ENCODE measurements around the gene MTHFSD. TPM values are rescaled to one million over a fixed set of nuclear protein-coding genes. Genes with fewer than 3 reads are reported as not detected.

The MTHFSD gene
- total and polyA plus RNA-seq, 10 donors: 9.1 to 32.1 (median 18.0) TPM

DNA sequence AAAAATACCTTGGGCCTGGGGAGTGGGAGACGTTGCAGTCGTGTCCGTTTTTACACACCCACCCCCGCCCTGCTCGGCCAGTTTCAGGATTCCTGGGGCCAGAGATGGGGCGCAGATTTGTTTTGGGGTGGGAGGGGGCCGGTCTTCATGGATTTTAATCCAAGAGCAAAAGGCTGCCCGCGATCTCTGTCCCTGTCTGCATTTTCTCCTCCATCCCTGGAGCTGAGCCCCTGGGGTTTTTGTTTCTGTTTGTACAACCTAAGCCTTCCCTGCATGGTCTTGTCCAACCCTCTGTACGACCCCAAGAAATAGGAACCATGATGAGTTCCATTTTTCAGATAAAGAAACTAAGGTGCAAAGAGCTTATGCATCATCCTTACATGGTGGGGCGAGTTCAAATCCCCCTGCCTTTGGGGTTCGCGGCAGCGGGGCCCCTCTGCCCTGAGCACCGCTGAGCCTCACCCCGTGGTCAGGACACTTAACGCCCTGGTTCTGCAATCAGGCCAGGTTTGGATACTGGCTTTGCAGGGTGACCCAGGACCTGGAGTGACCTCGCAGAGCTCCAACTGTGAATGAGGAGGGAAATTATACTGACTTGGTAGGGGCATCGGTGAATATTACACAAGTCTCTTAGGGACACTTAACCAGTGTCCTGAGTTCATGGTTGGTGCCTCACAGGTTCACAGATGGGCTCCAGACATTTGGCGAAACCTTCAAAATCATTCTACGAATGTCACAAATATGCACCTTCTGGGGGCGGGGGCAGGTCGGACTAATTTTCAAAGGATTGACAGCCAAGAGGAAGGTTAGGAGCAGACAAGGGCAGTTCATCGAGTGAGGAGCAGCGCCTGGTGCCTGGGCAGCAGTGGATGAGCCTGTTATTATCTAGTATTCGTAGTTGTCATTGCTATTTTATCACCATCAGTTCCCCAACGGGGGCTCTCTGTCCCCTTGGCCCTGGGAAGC lies 48.9 kb downstream of the MTHFSD start:
- intact Hi-C loops (cut with DNase I; ENCODE audit: low total_unique reads): no loop called here

DNA sequence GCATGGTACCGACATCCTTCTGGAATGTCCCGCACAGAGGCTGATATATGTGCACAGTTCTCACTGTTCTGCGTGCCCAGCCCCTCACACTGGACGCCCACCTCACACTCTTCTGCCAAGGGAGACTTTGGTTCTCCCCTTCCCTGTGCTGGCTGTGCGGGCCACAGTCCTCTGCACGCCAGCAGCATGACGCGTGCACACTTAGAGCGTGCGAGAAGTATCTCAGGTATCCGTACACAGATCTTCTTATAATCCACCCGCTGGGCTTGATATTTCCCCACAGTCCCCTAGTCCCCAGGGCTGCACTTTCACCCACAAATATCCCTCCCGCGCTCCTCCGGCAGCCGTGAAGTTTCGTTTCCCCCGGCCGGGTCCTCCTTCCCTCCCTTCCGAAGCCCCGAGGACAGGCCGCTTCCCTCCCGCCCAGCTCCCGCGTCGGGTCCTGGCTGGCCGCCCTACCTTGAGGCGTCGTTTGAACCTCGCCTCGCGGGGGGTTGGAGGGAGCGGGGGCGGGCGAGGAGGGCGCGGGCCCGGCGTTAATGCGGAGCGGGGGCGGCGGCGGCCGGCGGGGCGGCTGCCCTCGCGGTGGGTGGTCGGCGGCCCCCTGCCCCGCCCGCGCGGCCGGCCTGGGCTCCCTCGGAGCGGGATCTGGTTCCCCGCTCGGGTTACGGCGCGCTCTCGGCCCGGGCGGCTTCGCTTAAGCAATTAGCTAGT lies 49.7 kb downstream of the MTHFSD start:
- 3 to 11% (median 4%) methylated on average over 29 to 67 of the region's 67 CpGs for WGBS, 5 donors
- Histone ChIP-seq H3K9me3 (no peaks in the 10 kb centered on the region), H3K4me3 (peak overlapping the region in 1 of 8 donors; percentile 50), H3K27ac (no peak overlapping the region), H3K4me1 (peaks cover 17 to 53% (median 43%) of the 10 kb centered on the region in 6 donors), H3K27me3 (replicated peaks in 1 of 7) (peaks cover 14 to 100% (median 100%) of the 10 kb centered on the region in 7 donors), H3K36me3 (no peaks in the 10 kb centered on the region)
- no peak for DNase-seq
- TF ChIP-seq POLR2A (IDR thresholded peaks at IDR 0.05) (no peak), POLR2AphosphoS5 (IDR thresholded peaks at IDR 0.05) (no peak)
- TF ChIP-seq, protein P1, sequence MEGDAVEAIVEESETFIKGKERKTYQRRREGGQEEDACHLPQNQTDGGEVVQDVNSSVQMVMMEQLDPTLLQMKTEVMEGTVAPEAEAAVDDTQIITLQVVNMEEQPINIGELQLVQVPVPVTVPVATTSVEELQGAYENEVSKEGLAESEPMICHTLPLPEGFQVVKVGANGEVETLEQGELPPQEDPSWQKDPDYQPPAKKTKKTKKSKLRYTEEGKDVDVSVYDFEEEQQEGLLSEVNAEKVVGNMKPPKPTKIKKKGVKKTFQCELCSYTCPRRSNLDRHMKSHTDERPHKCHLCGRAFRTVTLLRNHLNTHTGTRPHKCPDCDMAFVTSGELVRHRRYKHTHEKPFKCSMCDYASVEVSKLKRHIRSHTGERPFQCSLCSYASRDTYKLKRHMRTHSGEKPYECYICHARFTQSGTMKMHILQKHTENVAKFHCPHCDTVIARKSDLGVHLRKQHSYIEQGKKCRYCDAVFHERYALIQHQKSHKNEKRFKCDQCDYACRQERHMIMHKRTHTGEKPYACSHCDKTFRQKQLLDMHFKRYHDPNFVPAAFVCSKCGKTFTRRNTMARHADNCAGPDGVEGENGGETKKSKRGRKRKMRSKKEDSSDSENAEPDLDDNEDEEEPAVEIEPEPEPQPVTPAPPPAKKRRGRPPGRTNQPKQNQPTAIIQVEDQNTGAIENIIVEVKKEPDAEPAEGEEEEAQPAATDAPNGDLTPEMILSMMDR (IDR thresholded peaks at IDR 0.05 in 8 of 11, conservative IDR thresholded peaks at IDR 0.05 in 3 of 11): no peak
- intact Hi-C loops (cut with DNase I; ENCODE audit: low total_unique reads): no loop called here

More for the DNA sequence above, 48.9 kb downstream of the MTHFSD start:
- no peak for DNase-seq
- TF ChIP-seq POLR2AphosphoS5 (IDR thresholded peaks at IDR 0.05): no peak
- TF ChIP-seq POLR2A (IDR thresholded peaks at IDR 0.05): no peak
- TF ChIP-seq, protein P1 (IDR thresholded peaks at IDR 0.05 in 8 of 11, conservative IDR thresholded peaks at IDR 0.05 in 3 of 11): no peak
- Histone ChIP-seq H3K9me3 (no peaks in the 10 kb centered on the region), H3K27me3 (replicated peaks in 1 of 7) (peaks cover 14 to 100% (median 100%) of the 10 kb centered on the region in 7 donors), H3K36me3 (no peaks in the 10 kb centered on the region), H3K27ac (no peak overlapping the region), H3K4me3 (peak overlapping the region in 1 of 8 donors; percentile 50), H3K4me1 (peaks cover 17 to 62% (median 51%) of the 10 kb centered on the region in 6 donors)
- 15 to 26% (median 19%) methylated on average over 26 to 27 of the region's 27 CpGs for WGBS, 5 donors

DNA sequence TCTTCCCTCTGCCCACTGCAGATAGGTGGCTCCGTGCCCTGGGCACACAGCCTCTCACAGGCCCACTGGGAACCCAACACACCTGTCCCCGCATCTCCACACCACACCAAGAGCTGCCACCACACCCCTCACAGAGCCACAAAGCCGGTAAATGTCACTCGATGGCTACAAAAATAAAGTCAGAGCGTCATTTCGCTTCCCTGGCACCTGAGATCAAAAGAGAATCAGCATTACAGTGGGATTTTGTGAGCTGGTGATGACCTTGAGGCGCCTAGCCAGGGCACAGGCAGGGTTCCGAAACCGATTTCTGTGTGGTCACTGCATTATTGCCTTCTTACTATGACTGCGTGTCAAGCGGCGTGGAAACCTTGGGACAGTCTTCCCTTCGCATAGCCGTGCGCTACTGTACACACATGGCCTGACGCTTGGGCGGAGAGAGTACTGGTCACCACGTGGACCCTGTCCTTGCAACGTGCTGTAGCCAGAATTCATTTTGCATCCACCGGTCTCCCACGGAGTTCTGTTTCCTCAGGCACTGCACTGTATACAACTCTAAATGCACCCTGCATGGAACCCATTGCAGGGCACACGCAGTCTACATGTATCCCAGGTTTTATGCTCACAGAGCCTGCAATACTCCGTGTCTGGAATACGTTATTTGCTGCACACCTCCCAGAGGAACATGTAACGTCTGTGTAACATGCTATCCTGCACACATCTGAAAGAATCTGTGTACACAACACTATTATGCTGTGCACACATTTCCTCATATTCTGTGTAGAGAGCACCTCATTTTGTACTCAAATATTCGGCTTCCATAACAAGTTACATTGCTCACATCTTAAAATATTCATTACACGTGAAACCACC lies 50.5 kb downstream of the MTHFSD start:
- Histone ChIP-seq H3K27me3 (replicated peaks in 1 of 7) (peaks cover 14 to 100% (median 99%) of the 10 kb centered on the region in 7 donors), H3K4me3 (no peak overlapping the region), H3K9me3 (no peaks in the 10 kb centered on the region), H3K36me3 (no peaks in the 10 kb centered on the region), H3K4me1 (peaks cover 15 to 45% (median 35%) of the 10 kb centered on the region in 6 donors), H3K27ac (no peak overlapping the region)
- TF ChIP-seq, protein P1 (IDR thresholded peaks at IDR 0.05 in 8 of 11, conservative IDR thresholded peaks at IDR 0.05 in 3 of 11): no peak
- TF ChIP-seq POLR2AphosphoS5 (IDR thresholded peaks at IDR 0.05) (no peak), POLR2A (IDR thresholded peaks at IDR 0.05) (no peak)
- intact Hi-C loops (cut with DNase I; ENCODE audit: low total_unique reads): no loop called here
- DNase-seq: no peak
- 19 to 36% (median 24%) methylated on average over 26 to 27 of the region's 27 CpGs for WGBS, 5 donors

Data from spleen (tissue), 11 donors.